Activated T-cell treated with anti-CD3 and anti-CD28 coated beads for 24 hours (primary cell): ENCODE data around the gene ANGEL1.

ENCODE experiments used
- DNase-seq: peaks from one replicate; pipeline ENCODE4 v3.0.0-alpha.2; 2020; ENCODE audit warnings: low read depth

ANGEL1 gene, protein sequence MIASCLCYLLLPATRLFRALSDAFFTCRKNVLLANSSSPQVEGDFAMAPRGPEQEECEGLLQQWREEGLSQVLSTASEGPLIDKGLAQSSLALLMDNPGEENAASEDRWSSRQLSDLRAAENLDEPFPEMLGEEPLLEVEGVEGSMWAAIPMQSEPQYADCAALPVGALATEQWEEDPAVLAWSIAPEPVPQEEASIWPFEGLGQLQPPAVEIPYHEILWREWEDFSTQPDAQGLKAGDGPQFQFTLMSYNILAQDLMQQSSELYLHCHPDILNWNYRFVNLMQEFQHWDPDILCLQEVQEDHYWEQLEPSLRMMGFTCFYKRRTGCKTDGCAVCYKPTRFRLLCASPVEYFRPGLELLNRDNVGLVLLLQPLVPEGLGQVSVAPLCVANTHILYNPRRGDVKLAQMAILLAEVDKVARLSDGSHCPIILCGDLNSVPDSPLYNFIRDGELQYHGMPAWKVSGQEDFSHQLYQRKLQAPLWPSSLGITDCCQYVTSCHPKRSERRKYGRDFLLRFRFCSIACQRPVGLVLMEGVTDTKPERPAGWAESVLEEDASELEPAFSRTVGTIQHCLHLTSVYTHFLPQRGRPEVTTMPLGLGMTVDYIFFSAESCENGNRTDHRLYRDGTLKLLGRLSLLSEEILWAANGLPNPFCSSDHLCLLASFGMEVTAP

GRCh38 chr14:76812422-76813383 lies at the start of gene ANGEL1:
Gene ANGEL1, minus strand, starts transcription at chr14:76812882. Its CDS starts 55 bp downstream, at chr14:76812827.
- peak; percentile 95 for DNase-seq

GRCh38 chr14:76861574-76862255 lies 49.0 kb upstream of the ANGEL1 start:
- no peak for DNase-seq

DNA sequence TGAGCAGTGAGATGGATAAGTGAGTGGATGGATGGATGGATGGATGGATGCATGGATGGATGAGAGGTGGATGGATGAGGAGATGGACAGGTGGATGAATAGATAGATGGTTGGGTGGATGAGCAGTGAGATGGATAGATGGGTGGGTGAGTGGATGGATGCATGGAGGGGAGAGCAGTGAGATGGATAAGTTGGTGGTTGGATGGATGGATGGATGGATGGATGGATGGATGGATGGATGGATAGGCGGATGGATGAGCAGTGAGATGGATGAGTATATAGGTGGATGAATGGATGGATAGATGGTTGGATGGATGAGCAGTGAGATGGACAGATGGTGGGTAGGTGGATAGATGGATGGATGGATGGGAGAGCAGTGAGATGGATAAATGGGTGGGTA lies 44.1 kb upstream of the ANGEL1 start:
- DNase-seq: no peak

GRCh38 chr14:76855066-76855465 lies 42.4 kb upstream of the ANGEL1 start:
- no peak for DNase-seq

GRCh38 chr14:76848879-76849278 lies 36.2 kb upstream of the ANGEL1 start:
- no peak for DNase-seq

- no peak for DNase-seq
Observed at GRCh38 chr14:76846331-76847047, 33.8 kb upstream of the ANGEL1 start.

- DNase-seq: peak; percentile 44
Observed at GRCh38 chr14:76844223-76844622, 31.5 kb upstream of the ANGEL1 start.

DNA sequence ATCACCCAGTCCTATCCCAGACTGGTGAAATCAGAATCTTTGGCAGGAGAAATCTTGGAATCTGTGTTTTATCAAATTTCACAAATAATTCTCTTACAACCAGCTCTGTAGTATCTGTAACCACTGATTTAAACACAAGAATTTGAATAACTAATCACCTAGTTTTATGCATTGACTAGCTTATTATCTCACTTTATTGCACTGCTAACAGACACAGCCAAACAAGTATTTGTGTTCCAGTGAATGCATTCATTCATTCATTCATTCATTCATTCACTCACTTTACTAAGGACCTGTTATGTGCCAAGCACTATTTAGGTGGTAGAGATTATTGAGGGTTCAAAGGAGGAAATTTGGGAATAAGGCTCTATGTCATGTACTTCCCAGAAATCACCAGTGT lies 29.7 kb upstream of the ANGEL1 start:
- no peak for DNase-seq

DNA sequence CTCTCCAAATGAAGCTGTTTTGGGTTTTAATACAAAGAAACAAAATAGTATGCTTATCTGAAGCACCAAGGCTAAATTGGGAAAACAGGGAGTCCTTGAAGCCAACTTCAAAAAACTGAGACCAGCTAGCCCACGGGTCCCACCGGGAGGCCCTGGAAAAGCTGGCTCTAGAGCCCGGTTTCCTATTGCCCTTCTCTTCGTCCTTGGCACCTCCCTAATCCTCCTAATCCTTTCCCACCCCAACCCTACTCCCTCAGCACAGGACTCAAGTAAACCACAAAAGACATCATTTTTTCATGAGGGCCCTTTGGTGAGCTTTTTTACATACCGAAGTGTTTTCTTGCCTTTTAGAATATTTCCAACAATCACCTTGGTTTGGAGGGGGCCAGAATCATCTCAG lies 24.8 kb upstream of the ANGEL1 start:
- no peak for DNase-seq

DNA sequence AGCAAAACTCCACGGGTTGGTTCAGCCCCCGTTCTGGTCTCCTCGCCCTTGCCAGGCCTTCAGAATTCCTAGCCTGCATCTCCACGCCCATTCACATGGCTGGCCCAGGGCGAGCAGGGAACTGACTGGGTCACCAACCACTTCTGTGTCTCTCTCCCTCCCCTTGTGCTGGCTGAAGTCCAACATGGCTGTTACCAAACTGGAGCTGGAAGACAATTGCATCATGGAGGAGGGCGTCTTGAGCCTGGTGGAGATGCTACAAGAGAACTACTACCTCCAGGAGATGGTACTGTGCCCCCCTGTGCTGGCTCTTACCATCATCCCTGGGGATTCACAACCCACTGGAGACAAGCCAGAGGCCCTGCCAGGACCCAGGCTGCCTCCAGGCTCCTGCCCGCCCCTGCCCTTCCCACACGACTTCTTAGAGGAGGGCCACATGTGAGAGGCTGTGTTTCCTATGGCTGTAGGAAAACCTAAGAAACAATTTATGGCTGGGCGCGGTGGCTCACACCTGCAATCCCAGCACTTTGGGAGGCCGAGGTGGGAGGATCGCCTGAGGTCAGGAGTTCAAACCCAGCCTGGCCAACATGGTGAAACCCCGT lies 23.4 kb upstream of the ANGEL1 start:
- no peak for DNase-seq

- DNase-seq: no peak
Observed at GRCh38 chr14:76834241-76834661, 21.6 kb upstream of the ANGEL1 start.

DNA sequence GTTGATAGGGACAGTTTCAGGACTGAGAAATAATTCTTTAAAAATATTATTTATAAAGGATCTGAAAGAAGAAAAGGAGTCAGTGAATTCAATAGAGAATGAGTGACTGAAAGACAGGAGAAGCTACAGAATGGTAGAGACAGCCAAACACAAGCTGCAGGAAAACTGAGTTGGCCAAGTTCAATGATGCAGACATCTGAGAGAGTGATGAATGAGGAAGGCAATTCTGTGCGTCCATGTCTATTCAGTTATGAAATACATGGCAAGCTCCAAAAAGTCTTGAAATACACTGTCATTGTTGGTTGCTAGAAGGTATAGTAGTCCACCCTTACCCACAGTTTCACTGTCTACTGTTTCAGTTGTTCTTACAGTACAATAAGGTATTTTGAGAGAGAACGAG lies 20.3 kb upstream of the ANGEL1 start:
- no peak for DNase-seq

DNA sequence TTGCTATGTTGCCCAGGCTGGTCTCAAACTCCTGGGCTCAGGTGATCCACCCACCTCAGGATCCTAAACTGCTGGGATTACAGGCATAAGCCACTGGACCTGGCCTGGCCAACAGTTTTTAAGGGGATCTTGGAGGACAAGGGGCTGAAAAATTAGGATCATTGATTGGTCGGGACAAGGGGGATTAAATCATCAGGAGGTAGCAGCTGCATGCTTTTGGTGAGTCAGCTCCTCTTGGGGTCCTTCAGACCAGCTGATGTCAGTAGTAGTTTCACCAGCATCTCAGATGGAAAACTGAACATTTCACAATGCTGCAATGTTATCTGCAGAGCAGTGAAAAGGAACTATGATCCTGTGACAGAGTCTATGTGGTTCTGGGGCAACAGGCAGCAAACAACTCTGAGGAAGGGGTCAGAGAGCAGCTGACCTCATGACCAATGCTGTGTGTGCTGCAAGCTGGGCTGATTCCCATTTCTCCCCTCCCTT lies 19.9 kb upstream of the ANGEL1 start:
- DNase-seq: no peak

DNA sequence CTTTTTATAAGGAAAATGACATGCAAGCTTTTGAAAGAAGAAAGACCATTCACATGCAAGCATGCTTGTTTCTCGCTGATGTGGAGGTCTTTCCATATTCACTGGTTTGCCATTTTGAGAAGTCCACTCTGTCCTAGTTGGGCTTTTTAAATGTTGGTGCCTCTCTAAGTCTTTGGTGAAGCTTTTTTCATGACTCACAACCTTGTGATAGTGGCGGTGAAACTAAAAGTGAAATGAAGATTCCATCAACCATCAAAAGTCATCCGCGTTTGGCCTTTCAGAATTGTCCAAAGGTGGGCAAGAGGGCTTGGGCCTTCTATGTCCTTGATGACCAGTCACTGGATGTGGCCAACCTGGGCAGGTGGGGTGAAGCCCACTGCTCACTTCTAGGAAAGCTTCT lies 17.9 kb upstream of the ANGEL1 start:
- no peak for DNase-seq

DNA sequence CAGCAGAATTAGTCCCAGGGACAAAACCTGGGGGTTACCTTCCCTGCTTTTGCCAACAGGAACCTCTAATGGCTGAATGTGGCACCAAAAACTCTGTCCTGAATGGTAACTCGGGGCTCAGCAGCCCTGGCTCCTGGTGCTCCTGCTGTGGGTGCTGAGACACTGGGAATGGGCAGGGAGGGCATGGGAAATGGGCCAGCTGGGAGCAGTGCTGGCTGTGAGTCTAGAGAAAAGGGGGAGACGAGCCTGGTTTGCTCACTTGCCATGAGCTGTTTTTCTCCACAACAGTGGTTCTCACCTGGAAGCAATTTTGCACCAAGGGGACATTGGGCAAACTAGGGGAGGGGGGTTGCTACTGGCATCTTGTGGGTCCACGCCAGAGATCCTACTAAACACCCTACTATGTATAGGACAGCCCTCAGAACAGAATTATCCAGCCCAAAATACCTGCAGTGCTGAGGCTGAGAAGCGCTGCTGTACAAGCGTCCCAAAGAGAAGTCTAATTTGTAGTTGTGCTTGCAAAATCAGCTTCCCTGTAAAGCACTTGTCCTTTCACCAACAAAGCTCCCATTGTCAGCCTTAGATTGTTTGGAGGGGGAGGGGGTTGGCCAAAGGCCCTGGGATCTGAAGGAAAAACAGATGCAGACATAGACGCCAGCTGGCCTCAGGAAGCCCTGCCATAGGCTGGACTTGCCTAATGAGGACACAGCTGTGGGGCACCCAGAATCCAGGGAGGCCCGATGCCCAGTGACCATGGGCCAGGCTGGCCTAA lies 17.2 kb upstream of the ANGEL1 start:
- DNase-seq: no peak

GRCh38 chr14:76829013-76829365 lies 16.3 kb upstream of the ANGEL1 start:
- no peak for DNase-seq

GRCh38 chr14:76828339-76829012 lies 15.8 kb upstream of the ANGEL1 start:
- no peak for DNase-seq

GRCh38 chr14:76827696-76828296 lies 15.1 kb upstream of the ANGEL1 start:
- DNase-seq: no peak

GRCh38 chr14:76826122-76826521 lies 13.4 kb upstream of the ANGEL1 start, which contains the start of gene LRRC74A:
Gene LRRC74A, plus strand, starts transcription at chr14:76826408. Its CDS starts 290 bp downstream, at chr14:76826698.
- no peak for DNase-seq
